GM19467 (cell line): ENCODE measurements around the gene FOXL2NB.

Experiments
- ATAC-seq: cut with Tn5 transposase; IDR thresholded peaks from one replicate; pipeline ENCODE4 v1.9.1; 2021; ENCODE audit warnings: mild to moderate bottlenecking, moderate library complexity; ENCODE audit not compliant: unreplicated experiment

The FOXL2NB gene

GRCh38 chr3:138944929-138945708, 1.9 kb upstream of the FOXL2NB start:
- ATAC-seq: no peak

DNA sequence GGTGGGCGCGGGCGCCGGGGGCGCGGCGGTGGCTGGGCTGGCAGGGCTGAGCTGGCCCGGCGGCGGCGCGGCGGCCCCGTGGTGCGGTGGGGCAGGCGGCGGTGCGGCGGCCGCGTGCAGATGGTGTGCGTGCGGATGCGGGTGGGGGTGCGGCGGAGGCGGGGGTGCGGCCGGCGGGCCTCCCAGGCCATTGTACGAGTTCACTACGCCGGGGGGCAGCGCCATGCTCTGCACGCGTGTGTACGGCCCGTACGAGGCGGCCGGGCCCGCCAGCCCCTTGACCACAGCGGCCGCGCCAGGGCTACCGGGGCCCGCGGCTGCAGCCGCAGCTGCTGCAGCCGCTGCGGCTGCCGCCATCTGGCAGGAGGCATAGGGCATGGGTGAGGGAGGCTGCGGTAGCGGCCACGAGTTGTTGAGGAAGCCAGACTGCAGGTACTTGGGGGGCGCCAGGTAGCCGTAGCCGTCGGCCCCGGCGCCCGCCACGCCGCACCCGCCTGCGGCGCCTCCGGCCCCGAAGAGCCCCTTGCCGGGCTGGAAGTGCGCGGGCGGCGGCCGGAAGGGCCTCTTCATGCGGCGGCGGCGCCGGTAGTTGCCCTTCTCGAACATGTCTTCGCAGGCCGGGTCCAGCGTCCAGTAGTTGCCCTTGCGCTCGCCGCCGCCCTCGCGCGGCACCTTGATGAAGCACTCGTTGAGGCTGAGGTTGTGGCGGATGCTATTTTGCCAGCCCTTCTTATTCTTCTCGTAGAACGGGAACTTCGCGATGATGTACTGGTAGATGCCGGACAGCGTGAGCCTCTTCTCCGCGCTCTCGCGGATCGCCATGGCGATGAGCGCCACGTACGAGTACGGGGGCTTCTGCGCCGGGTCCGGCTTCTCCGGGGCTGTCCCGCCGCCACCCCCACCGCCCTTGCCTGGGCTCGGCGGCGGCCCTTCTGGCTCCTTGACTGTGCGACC, 1.0 kb upstream of the FOXL2NB start:
- no peak for ATAC-seq

GRCh38 chr3:138947495-138948121, 591 bp downstream of the FOXL2NB start:
- no peak for ATAC-seq

DNA sequence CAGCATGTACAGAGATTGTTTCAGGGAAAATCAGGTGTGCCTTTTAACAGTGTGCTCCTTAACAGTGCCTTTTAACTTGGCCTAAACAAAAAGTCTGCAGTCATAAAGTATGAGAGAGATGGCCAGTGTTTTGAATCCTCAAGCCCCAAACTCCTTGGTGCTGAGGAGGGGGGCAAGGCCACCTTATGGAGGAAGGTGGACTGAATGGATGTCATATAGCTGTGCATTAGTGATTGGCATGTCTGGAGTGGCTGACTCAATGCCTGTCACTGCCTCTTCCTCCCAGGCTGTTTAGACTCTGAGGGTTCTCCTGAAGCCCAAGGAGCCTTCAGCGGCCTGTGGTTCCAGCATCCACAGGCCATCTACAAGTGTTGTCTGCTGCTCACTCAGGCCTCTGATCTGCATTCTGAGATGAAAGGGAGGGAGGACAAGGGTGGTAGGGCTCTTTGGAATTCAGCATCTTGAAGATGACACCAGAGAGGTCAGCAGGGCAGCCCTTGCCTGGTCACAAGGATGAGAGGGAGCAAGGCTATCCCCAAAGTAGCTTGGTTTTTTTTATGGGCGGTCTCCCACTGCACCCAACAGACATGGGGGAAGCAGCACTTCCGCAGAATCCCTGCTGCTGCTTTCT, 1.5 kb downstream of the FOXL2NB start:
- ATAC-seq: no peak

- no peak for ATAC-seq
Observed at GRCh38 chr3:138949002-138949418, 2.0 kb downstream of the FOXL2NB start.

GRCh38 chr3:138949445-138950005, 2.5 kb downstream of the FOXL2NB start:
- ATAC-seq: no peak

DNA sequence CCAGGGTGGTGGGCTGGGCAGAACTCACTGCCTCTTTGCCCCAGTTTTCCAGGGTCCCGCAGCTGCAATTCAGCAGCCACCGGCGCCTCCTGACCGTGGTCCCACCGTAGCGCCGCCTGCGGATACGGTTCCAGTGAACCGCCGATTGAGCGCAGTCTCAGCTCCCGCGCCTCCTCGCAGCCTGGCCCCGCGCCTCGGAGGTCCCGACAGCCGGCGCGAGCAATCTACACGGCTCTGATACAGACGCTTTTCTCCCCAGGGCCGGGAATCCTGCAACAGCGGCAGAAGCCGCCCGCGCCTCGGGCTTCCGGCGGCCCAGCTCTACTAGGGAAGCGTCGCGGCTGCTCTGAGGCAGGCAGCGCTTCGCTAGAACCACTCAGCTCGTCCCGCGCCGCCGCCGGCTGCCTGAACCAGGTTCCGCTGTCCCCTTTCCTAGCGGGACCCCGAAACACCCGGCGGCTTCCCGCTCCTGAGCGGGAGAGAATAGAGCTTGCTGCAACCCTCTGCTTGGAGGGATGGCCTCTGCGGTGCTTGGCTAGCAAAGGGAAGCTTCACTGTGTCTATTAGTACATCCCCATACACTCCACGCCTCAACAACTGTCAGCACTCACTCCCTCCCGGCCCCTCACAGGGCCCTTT, 3.1 kb downstream of the FOXL2NB start:
- ATAC-seq: no peak

- no peak for ATAC-seq
Observed at GRCh38 chr3:138950701-138951100, 3.7 kb downstream of the FOXL2NB start.

DNA sequence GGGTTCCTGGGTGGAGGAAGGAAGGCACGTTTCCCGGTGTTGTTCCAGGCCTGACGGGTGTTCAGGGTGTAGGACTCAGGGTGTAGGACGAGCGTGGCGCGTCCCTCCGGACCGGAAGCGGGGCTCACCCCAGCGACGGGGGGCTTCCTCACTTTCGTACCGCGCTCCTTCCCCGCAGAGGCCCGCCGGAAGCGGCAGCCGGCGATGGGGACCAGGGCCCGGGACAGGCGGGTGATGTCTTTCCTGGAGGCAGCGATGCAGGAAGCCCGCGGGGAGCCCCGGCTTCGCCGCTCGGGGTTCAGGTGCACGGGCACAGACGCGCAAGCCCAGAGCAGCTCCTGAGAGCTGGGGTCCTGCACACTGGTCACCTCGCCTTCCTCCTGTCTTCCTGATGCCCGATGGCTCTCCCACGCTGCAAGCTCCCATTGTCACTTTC, 13.4 kb downstream of the FOXL2NB start:
- ATAC-seq: no peak

DNA sequence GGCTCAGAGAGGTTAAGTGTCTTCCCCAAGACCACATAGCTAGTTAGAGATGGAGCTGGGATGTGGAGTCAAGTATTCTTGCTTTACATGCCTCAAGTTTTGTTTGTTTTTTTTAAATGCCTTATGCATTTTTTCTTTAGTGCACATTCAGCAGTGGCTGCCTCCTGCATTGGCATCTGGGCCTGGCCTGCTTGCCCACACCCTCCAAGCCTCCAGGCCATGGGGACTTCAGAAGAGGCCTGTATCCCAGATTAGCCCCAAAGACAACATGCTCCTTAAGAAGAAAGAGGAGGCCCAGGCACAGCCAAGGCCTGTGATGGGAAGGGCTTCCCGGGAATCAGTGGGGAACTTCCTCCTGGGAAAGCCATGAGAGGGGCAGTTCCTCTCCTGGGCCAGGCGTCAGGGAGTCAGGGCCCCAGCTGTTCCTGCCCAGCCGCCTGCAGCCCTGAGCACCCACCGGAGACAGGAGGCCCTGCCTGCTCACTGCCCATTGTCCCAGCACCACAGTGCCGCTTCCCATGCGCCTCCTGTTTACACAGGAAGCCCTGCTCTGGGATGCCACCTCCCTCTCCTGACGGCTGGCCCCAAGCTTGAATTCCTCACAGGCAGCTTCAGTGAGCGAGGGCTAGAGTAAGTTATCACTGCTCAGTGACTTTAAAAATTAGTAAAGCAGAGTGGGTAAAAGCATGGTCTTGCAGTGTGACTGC, 16.0 kb downstream of the FOXL2NB start:
- ATAC-seq: no peak

GRCh38 chr3:138964264-138964663, 17.2 kb downstream of the FOXL2NB start:
- no peak for ATAC-seq

DNA sequence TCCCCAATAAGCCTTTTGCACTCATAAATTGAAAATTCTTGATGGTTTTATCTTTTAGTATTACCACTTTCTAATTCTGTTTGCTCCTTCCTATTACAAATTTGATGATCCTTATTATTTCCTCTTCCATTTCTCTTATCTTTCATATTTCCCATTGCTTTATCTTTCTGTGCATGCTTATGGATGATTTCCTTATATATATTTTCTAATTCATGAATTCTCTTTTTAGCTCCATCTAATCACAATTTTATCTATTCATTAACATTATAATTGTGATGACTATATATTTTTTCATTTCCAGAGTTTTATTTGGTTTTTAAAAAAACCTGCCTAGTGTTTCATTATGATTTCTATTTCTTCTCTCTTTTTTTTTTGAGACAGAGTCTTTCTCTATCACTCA, 17.9 kb downstream of the FOXL2NB start:
- no peak for ATAC-seq

DNA sequence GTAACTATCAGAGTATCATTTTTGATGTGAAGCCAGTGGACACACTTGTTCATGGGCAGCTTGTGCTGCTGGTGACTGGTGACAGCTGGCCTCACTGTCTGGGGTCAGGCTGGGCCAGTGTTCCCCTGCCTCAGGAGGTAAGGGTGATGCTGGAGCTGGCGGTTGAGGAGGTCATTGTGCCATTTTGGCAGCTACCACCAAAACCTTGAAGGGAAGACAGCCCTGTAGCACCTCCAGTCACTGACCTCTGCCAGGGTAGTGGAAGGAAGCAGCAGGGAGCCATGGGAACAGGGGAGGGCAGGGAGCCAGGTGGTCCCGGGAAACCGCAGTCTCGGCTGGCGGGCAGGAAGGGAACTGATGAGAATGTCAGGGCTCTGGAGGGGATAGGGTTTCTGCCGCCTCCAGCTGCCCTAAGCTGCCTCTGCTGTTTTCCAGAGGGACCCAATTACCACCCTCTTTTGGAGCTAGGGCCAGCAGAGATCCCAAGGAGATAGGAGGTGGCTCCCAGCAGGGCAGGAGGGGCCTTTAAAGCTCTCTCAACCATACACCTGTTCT, 24.8 kb downstream of the FOXL2NB start:
- no peak for ATAC-seq

- no peak for ATAC-seq
Observed at GRCh38 chr3:138972941-138973340, 25.9 kb downstream of the FOXL2NB start.

- no peak for ATAC-seq
Observed at GRCh38 chr3:138974462-138974861, 27.4 kb downstream of the FOXL2NB start.

DNA sequence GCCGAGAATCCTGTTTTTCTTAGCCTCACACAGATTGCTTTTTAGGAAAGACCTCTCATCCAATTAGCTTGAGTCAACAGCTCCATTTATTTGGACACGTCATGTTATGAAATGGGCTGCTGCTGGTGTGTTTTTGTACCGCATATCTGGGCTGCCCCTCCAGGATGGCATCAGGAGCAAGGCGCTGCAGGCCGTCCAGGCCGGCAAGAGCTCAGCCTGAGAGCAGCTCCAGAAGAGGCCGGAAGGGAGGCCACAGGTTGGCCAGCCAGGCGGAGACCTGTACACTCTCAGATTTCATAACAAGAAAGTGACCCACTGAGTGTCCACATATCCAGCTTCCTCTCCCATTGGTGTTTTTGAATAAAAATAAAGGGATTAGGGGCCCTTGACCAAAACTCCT, 28.3 kb downstream of the FOXL2NB start:
- ATAC-seq: no peak

DNA sequence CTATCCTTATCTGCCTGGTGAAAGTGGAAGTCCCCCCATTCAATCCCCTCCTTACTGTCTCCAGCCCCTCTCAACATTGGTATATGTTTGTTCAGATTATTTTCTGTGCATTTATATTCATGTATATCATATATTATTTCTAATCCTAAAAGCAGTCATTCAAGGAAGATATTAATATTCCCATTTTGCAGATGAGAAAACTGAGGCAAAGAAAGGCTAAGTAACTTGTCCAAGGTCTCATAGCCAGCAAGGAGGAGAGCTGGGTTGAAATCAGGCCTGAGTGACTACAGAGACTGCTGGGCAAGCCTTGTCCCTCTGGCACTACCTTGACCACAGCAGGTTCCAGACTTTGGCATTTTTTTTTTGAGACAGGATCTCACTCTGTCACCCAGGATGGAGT, 29.0 kb downstream of the FOXL2NB start:
- ATAC-seq: no peak

GRCh38 chr3:138984816-138985215, 37.8 kb downstream of the FOXL2NB start:
- no peak for ATAC-seq

GRCh38 chr3:138985932-138986331, 38.9 kb downstream of the FOXL2NB start:
- no peak for ATAC-seq
